Measurements from ENCODE around the gene MRPL20. TPM values are rescaled to one million over a fixed set of nuclear protein-coding genes. Genes with fewer than 3 reads are reported as not detected.
"Not testable (repeated sequence)": the region's sequence is repeated elsewhere in the genome, so short reads cannot be mapped to it uniquely, and the experiment has no call there.

The MRPL20 gene
- polyA plus RNA-seq, 1 donor: 111 TPM

GRCh38 chr1:1425753-1426495 lies 18.8 kb upstream of the MRPL20 start:
- no peak for DNase-seq (ENCODE audit: low read depth)

- DNase-seq (ENCODE audit: low read depth): no peak
Observed at GRCh38 chr1:1425426-1425752, 18.3 kb upstream of the MRPL20 start.

GRCh38 chr1:1424707-1425106 lies 17.6 kb upstream of the MRPL20 start:
- DNase-seq (ENCODE audit: low read depth): no peak

GRCh38 chr1:1423245-1423597 lies 16.1 kb upstream of the MRPL20 start:
- no peak for DNase-seq (ENCODE audit: low read depth)

- DNase-seq (ENCODE audit: low read depth): no peak
Observed at GRCh38 chr1:1422465-1423244, 15.6 kb upstream of the MRPL20 start.

- no peak for DNase-seq (ENCODE audit: low read depth)
Observed at GRCh38 chr1:1421907-1422464, 14.9 kb upstream of the MRPL20 start.

GRCh38 chr1:1421147-1421906 lies 14.2 kb upstream of the MRPL20 start, which contains the start of gene ANKRD65:
Gene ANKRD65, minus strand, starts transcription at chr1:1421276. Its CDS starts 271 bp downstream, at chr1:1421005.
- DNase-seq (ENCODE audit: low read depth): no peak

- no peak for DNase-seq (ENCODE audit: low read depth)
Observed at GRCh38 chr1:1420654-1421141, 13.6 kb upstream of the MRPL20 start.

GRCh38 chr1:1419813-1420653 lies 12.9 kb upstream of the MRPL20 start:
- DNase-seq (ENCODE audit: low read depth): no peak

GRCh38 chr1:1419363-1419812 lies 12.3 kb upstream of the MRPL20 start:
- no peak for DNase-seq (ENCODE audit: low read depth)

GRCh38 chr1:1418464-1419362 lies 11.6 kb upstream of the MRPL20 start:
- no peak for DNase-seq (ENCODE audit: low read depth)

GRCh38 chr1:1417825-1418463 lies 10.9 kb upstream of the MRPL20 start:
- DNase-seq (ENCODE audit: low read depth): not testable (repeated sequence)

- DNase-seq (ENCODE audit: low read depth): not testable (repeated sequence)
Observed at GRCh38 chr1:1417396-1417795, 10.3 kb upstream of the MRPL20 start.

GRCh38 chr1:1415751-1416150 lies 8.7 kb upstream of the MRPL20 start:
- no peak for DNase-seq (ENCODE audit: low read depth)

GRCh38 chr1:1412311-1412902 lies 5.3 kb upstream of the MRPL20 start:
- DNase-seq (ENCODE audit: low read depth): not testable (repeated sequence)

GRCh38 chr1:1411626-1412025 lies 4.5 kb upstream of the MRPL20 start:
- no peak for DNase-seq (ENCODE audit: low read depth)

GRCh38 chr1:1410238-1410637 lies 3.1 kb upstream of the MRPL20 start:
- DNase-seq (ENCODE audit: low read depth): not testable (repeated sequence)

GRCh38 chr1:1407636-1408318 lies 684 bp upstream of the MRPL20 start:
- no peak for DNase-seq (ENCODE audit: low read depth)
